Measurements from ENCODE around the gene UBN1.
"Not testable (repeated sequence)": the region's sequence is repeated elsewhere in the genome, so short reads cannot be mapped to it uniquely, and the experiment has no call there.

UBN1 gene

GRCh38 chr16:4910828-4911227 is 63.5 kb downstream of the UBN1 start:
- DNase-seq, result no peak

GRCh38 chr16:4911970-4912386 is 64.7 kb downstream of the UBN1 start:
- no peak for DNase-seq

GRCh38 chr16:4913130-4913773 is 66.0 kb downstream of the UBN1 start:
- DNase-seq, result no peak

DNA sequence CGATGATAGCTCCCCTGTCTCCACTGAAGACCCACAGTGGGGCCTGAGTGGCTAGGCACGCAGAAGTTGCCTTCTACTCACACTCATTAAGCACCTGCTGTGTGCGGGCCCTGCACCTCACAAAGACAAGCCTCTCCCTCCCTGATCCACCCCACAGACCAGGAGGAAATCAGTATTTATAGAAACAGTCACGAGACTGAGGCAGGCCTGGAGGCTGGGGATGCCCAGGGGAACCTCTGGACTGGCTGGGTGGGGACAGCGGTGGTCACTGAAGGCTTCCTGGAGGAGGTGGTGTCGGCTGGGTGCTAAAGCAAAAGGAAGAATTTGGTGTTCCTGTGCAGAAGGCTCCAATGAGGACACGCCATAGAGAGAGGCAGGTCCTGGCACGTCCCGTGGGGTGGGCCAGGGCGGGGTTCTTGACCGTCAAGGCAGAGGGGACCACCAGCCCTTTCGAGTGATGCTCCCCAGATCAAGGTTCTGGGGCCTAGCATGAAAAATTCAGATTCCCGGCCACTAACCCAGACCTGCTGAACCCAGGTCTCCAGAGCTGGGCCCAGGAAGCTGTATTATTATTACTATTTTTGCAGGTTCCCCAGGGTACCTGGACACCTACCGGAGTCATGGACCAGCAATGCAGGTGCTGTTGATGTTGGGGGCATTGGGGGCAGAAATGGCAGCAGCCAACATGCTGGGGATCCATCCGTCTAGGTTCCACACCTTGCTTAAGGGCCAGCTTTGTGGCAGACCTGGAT is 66.7 kb downstream of the UBN1 start:
- DNase-seq, result no peak

- no peak for DNase-seq
Observed at GRCh38 chr16:4914528-4915225, 67.4 kb downstream of the UBN1 start.

GRCh38 chr16:4915226-4915761 is 68.0 kb downstream of the UBN1 start:
- DNase-seq, result no peak

DNA sequence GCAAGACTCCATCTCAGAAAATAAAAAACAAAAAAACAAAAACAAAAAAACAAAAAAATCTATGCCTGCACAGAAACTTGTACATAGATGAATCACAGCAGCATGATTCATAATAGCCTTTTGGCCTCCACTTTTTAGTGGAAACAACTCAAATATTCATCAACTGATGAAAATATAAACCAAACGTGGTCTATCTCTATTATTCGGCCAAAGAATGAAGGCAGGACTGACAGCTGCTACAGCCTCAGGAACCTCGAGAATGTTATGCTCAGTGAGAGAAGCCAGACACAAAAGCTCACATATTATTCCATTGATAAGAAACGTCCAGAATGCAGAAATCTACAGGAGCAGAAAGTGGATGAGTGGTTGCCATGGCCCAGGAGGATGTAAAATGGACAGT is 69.8 kb downstream of the UBN1 start:
- no peak for DNase-seq

DNA sequence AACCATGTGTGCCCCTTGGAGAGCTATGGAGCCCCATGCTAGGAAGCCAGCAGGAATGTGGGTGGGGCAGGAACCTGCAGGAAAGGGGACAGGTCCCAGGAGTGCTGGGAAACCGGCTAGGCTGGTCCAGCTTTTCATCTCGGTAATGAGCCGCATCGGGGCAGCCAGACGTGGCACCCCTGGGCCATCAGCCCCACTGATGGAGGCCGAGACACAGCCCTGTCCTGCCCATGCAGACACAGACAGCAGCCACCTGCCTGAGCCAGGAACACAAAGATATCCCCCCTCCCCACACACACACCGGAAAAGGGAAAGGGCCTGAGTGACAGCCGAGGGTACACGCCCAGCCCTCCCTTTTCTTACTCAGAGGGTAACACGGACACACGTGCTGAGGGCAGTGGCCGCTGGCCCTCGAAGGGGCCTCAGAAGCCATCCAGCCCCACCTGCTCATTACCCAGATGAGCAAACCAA is 71.5 kb downstream of the UBN1 start:
- no peak for DNase-seq

- no peak for DNase-seq
Observed at GRCh38 chr16:4920826-4921225, 73.5 kb downstream of the UBN1 start.

- DNase-seq, result no peak
Observed at GRCh38 chr16:4922721-4923342, 75.6 kb downstream of the UBN1 start.

- DNase-seq, result no peak
Observed at GRCh38 chr16:4923853-4924252, 76.6 kb downstream of the UBN1 start.

- no peak for DNase-seq
Observed at GRCh38 chr16:4924593-4925292, 77.5 kb downstream of the UBN1 start.

DNA sequence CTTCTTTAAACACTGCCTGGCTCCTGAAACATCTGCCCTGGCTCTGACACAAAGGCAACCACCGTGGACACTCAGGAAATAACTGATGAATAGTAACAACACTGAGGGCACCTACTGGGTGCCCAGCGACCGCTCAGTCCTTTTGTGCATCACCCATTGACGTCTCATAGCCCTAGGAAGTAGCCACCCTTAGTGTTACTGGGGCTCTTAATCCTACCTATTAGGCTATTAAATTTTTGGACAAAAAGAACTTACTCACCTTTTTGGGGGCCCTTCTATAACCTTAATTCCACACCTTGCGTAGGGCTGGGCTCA is 78.0 kb downstream of the UBN1 start:
- DNase-seq, result no peak

GRCh38 chr16:4925791-4926190 is 78.5 kb downstream of the UBN1 start:
- no peak for DNase-seq

- no peak for DNase-seq
Observed at GRCh38 chr16:4926928-4927327, 79.6 kb downstream of the UBN1 start.

DNA sequence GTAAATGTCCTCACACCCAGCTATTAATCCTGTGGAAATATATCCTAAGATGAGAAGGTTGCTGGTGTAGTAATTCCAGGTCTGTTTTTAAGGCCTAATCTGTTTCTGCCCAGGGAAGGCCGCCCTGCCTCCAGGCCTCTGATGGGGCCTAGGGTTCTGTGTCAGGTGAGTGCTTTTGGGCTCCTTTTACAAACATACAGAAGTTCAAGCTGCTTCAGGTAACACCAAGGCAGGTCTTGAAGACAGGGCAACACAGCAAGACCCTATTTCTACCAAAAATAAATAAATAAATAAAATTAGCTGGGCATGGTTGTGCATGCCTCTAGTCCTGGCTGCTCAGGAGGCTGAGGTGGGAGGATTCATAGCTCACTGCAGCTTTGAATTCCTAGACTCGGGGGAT is 80.4 kb downstream of the UBN1 start:
- no peak for DNase-seq

DNA sequence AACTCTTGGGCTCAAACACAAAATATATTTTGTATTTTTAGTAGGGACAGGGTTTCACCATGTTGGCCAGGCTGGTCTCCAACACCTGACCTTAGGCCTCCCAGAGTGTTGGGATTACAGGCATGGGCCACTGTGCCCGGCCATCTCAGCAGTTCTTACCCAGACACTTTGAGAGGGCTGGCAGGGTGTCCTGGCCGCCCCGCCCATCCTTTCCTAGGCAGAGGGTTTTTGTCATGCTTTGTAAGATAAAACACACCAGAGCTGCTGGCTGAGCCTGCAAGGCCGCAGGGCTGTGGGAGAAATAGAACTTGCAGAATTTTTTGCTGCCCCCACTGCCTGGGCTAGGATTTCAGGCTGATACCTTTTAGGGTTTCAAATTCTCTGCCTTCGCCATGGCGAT is 80.9 kb downstream of the UBN1 start:
- DNase-seq, result no peak

GRCh38 chr16:4929619-4930018 is 82.3 kb downstream of the UBN1 start:
- not testable (repeated sequence) for DNase-seq

DNA sequence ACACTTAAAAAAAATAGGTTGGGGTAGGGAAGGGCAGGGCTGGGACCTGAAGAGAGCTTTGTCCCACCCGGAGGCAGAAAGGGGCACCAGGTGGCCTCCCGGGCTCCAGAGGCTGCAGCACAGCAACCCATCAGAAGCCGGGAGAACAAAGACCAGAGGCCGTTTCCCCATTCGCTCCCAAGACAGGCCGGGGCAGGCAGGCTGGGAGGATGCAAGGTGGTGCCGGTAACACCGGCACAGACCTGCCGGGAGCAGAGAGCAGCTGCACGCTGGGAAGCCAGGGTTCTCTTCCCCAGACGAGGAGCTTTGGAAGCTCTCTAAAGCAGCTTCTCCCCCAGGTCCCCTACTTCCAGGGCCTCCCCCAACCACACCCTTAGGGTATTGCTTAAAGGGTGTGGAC is 84.1 kb downstream of the UBN1 start:
- no peak for DNase-seq

Measured in activated CD4-positive, alpha-beta T cell treated with anti-CD3 and anti-CD28 coated beads for 48 hours (primary cell).